Transverse colon (tissue), 4 donors: ENCODE measurements around the gene CYP4F12. TPM values are rescaled to one million over a fixed set of nuclear protein-coding genes. Genes with fewer than 3 reads are reported as not detected.
"Not testable (repeated sequence)": the region's sequence is repeated elsewhere in the genome, so short reads cannot be mapped to it uniquely, and the experiment has no call there.

ENCODE experiments used
- DNase-seq: peaks from one replicate; pipeline ENCODE4 v3.0.0-alpha.2; 2019
- H3K27ac ChIP-seq, 4 donors: fragments of 200-600 bp; sonication (generic); 2 replicates each; pipeline ENCODE4 v1.5.1; 2016 to 2018; ENCODE audit warnings: inconsistent platforms in 4 of 4
- H3K27me3 ChIP-seq: fragments of 200-600 bp; sonication (generic); 2 replicates; pipeline ENCODE4 v1.5.1; 2017; ENCODE audit warnings: inconsistent platforms
- H3K36me3 ChIP-seq, 4 donors: fragments of 200-600 bp; sonication (generic); 2 replicates each; pipeline ENCODE4 v1.5.1; 2017 to 2019; ENCODE audit warnings: inconsistent platforms in 4 of 4
- H3K4me1 ChIP-seq, 4 donors: fragments of 200-600 bp; sonication (generic); 2 replicates each; pipeline ENCODE4 v1.5.1; 2017 to 2020; ENCODE audit warnings: inconsistent platforms in 4 of 4
- H3K4me3 ChIP-seq, 4 donors: fragments of 200-600 bp; sonication (generic); 1 replicate in 1 of 4; 2 replicates in 3 of 4; pipeline versions ENCODE4 v1.5.1 to v1.6.1; 2017 to 2019; ENCODE audit warnings: inconsistent platforms in 4 of 4
- H3K9me3 ChIP-seq, 2 donors: fragments of 200-600 bp; sonication (generic); 2 replicates each; pipeline ENCODE4 v1.5.1; 2017 to 2019; ENCODE audit warnings: inconsistent platforms in 2 of 2
- CTCF ChIP-seq, 5 experiments: fragments of 200-600 bp in 3 of 5; fragments of 450-650 bp in 2 of 5; sonication (generic) in 3 of 5; IDR thresholded peaks; 1 replicate in 2 of 5; 2 replicates in 3 of 5; pipeline ENCODE4 v1.5.1; 2016 to 2017; ENCODE audit warnings: antibody characterized with exemption in 5 of 5, inconsistent platforms in 3 of 5, mild to moderate bottlenecking in 2 of 5, moderate library complexity in 1 of 5
- EP300 ChIP-seq: sonication (generic); formaldehyde crosslinking; IDR thresholded peaks from one replicate; pipeline ENCODE4 v1.6.1; 2017; ENCODE audit warnings: antibody characterized with exemption, low read depth
- POLR2A ChIP-seq: fragments of 450-650 bp; IDR thresholded peaks from one replicate; pipeline ENCODE4 v1.6.1; 2016; ENCODE audit warnings: antibody characterized with exemption, mild to moderate bottlenecking, moderate library complexity
- POLR2AphosphoS5 ChIP-seq, 3 donors: sonication (generic); formaldehyde crosslinking; IDR thresholded peaks; one replicate each; pipeline ENCODE4 v1.6.1; 2016; ENCODE audit warnings: antibody characterized with exemption in 3 of 3
- WGBS, 2 donors: methylation state at CpG; one replicate each; pipeline ENCODE4 v1.1.5; 2018; ENCODE audit warnings: low coverage in 1 of 2; 5-methylcytosine and 5-hydroxymethylcytosine counted together
- in situ Hi-C, 4 donors: fragments of 200-750 bp; cut with MboI; loops; one replicate each; pipeline versions ENCODE4 v1.15.0 to v1.15.1; 2017; ENCODE audit warnings: low sequenced_read_pairs in 3 of 4, low pct_ligation_motif_present in 1 of 4, low pct_unique_long_range_greater_than_20kb in 1 of 4
- intact Hi-C: fragments of 100-400 bp; cut with DNase I; formaldehyde crosslinking; loops from one replicate; pipeline ENCODE4 v1.15.1; 2023; ENCODE audit warnings: low total_unique reads
- total RNA-seq, 4 donors: library from RNA; depleted of rRNA; stranded (reverse); fragments of >200 nt; gene quantifications; one replicate each; pipeline ENCODE4 v1.1.0, GENCODE V29; 2016

CYP4F12 gene
- total RNA-seq, 4 donors from 2014 or later, result 229 to 406 (median 273) TPM

GRCh38 chr19:15679089-15679488 is 6.2 kb downstream of the CYP4F12 start:
- Histone ChIP-seq H3K4me3 (no peak overlapping the region), H3K36me3 (peaks cover 0 to 12% (median 5%) of the 10 kb centered on the region in 4 donors), H3K27me3 (no peaks in the 10 kb centered on the region), H3K9me3 (no peaks in the 10 kb centered on the region), H3K4me1 (peaks cover 4 to 6% (median 5%) of the 10 kb centered on the region in 4 donors), H3K27ac (no peak overlapping the region)
- intact Hi-C loops (no loop called here), in situ Hi-C loops (loop anchor here in 3 of 4 donors (5.0 kb wide), 1 partner anchor 98 kb away; no protein-coding TSS in a partner anchor)
- TF ChIP-seq POLR2A, result no peak
- no peak for TF ChIP-seq POLR2AphosphoS5 (IDR thresholded peaks at IDR 0.05)
- TF ChIP-seq CTCF (IDR thresholded peaks at IDR 0.05), result no peak
- WGBS, 2 donors, result 18% methylated on average over 4 of the region's 4 CpGs
- DNase-seq, result no peak

GRCh38 chr19:15679865-15680264 is 7.0 kb downstream of the CYP4F12 start:
- H3K27me3 ChIP-seq, H3K27ac ChIP-seq, DNase-seq, H3K4me3 ChIP-seq, H3K4me1 ChIP-seq, H3K9me3 ChIP-seq, intact Hi-C loops: not testable (repeated sequence)
- 66% methylated on average over 3 of the region's 4 CpGs; no CpG with 5 or more reads in 1 of the 2 donors for WGBS, 2 donors
- peaks cover 0 to 18% (median 6%) of the 10 kb centered on the region in 4 donors for H3K36me3 ChIP-seq
- in situ Hi-C loops, result loop anchor here in 3 of 4 donors (5.0 kb wide), 1 partner anchor 97 kb away; no protein-coding TSS in a partner anchor

- DNase-seq, result no peak
- TF ChIP-seq POLR2A, result no peak
- TF ChIP-seq CTCF (IDR thresholded peaks at IDR 0.05), result no peak
- no peak for TF ChIP-seq POLR2AphosphoS5 (IDR thresholded peaks at IDR 0.05)
- no peak for TF ChIP-seq EP300
- 56 to 78% methylated on average over 4 to 8 of the region's 8 CpGs for WGBS, 2 donors
- in situ Hi-C loops (no loop called here), intact Hi-C loops (no loop called here)
- H3K4me3 ChIP-seq, result no peak overlapping the region
- no peak overlapping the region for H3K27ac ChIP-seq
- H3K36me3 ChIP-seq, result peaks cover 0 to 27% (median 9%) of the 10 kb centered on the region in 4 donors
- no peaks in the 10 kb centered on the region for H3K4me1 ChIP-seq
- no peaks in the 10 kb centered on the region for H3K9me3 ChIP-seq
- H3K27me3 ChIP-seq, result no peaks in the 10 kb centered on the region
Observed at GRCh38 chr19:15680478-15681322, 7.8 kb downstream of the CYP4F12 start.

GRCh38 chr19:15683411-15683810 is 10.5 kb downstream of the CYP4F12 start:
- in situ Hi-C loops (no loop called here), intact Hi-C loops (no loop called here)
- Histone ChIP-seq H3K9me3 (peaks cover 0 to 5% of the 10 kb centered on the region in 2 donors), H3K27me3 (no peaks in the 10 kb centered on the region), H3K4me3 (no peak overlapping the region), H3K4me1 (no peaks in the 10 kb centered on the region), H3K27ac (no peak overlapping the region), H3K36me3 (peaks cover 0 to 54% (median 21%) of the 10 kb centered on the region in 4 donors)
- TF ChIP-seq POLR2A (no peak), POLR2AphosphoS5 (IDR thresholded peaks at IDR 0.05) (no peak), CTCF (IDR thresholded peaks at IDR 0.05) (no peak), EP300 (no peak)
- no peak for DNase-seq
- 94% methylated on average over 10 of the region's 10 CpGs; no CpG with 5 or more reads in 1 of the 2 donors for WGBS, 2 donors
